Measurements from ENCODE around the gene GRID1.

The GRID1 gene

GRCh38 chr10:85864173-85864549 lies 502.4 kb downstream of the GRID1 start:
- Histone ChIP-seq H2AFZ (ENCODE audit: low read length) (no peak overlapping the region), H3K79me2 (ENCODE audit: insufficient read depth, low read length) (no peaks in the 10 kb centered on the region), H4K20me1 (ENCODE audit: insufficient read depth, low read length) (no peaks in the 10 kb centered on the region), H3K9ac (ENCODE audit: low read length) (no peak overlapping the region), H3K36me3 (ENCODE audit: insufficient read depth, low read length) (no peaks in the 10 kb centered on the region), H3K9me3 (ENCODE audit: low read length) (no peaks in the 10 kb centered on the region), H3K27ac (ENCODE audit: low read depth, low read length, poor library complexity, severe bottlenecking) (no peak overlapping the region), H3F3A (ENCODE audit: insufficient read depth, low read length) (no peaks in the 10 kb centered on the region), H3K9me2 (ENCODE audit: low read depth, low read length) (no peaks in the 10 kb centered on the region), H3K4me3 (ENCODE audit: low read depth, low read length, poor library complexity, severe bottlenecking) (no peak overlapping the region), H3K4me2 (ENCODE audit: low read length) (no peak overlapping the region), H3K4me1 (ENCODE audit: insufficient read depth, low read length, severe bottlenecking) (no peaks in the 10 kb centered on the region), H3K27me3 (ENCODE audit: insufficient read depth, low read length) (no peaks in the 10 kb centered on the region)
- TF ChIP-seq CTCF (IDR thresholded peaks at IDR 0.05; ENCODE audit: low read length) = no peak
- no peak for TF ChIP-seq EZH2 (IDR thresholded peaks at IDR 0.05; ENCODE audit: borderline replicate concordance, low read length)

GRCh38 chr10:85863301-85864172 lies 503.1 kb downstream of the GRID1 start:
- no peak overlapping the region for H3K4me3 ChIP-seq (ENCODE audit: low read depth, low read length, poor library complexity, severe bottlenecking)
- no peaks in the 10 kb centered on the region for H3K9me2 ChIP-seq (ENCODE audit: low read depth, low read length)
- H3K27me3 ChIP-seq (ENCODE audit: insufficient read depth, low read length) = no peaks in the 10 kb centered on the region
- H3K4me1 ChIP-seq (ENCODE audit: insufficient read depth, low read length, severe bottlenecking) = no peaks in the 10 kb centered on the region
- H3F3A ChIP-seq (ENCODE audit: insufficient read depth, low read length) = no peaks in the 10 kb centered on the region
- H3K4me2 ChIP-seq (ENCODE audit: low read length) = no peak overlapping the region
- no peak overlapping the region for H2AFZ ChIP-seq (ENCODE audit: low read length)
- H3K9ac ChIP-seq (ENCODE audit: low read length) = no peak overlapping the region
- H4K20me1 ChIP-seq (ENCODE audit: insufficient read depth, low read length) = no peaks in the 10 kb centered on the region
- TF ChIP-seq EZH2 (IDR thresholded peaks at IDR 0.05; ENCODE audit: borderline replicate concordance, low read length) = no peak
- no peak for TF ChIP-seq CTCF (IDR thresholded peaks at IDR 0.05; ENCODE audit: low read length)
- H3K36me3 ChIP-seq (ENCODE audit: insufficient read depth, low read length) = no peaks in the 10 kb centered on the region
- H3K9me3 ChIP-seq (ENCODE audit: low read length) = no peaks in the 10 kb centered on the region
- H3K79me2 ChIP-seq (ENCODE audit: insufficient read depth, low read length) = no peaks in the 10 kb centered on the region
- no peak overlapping the region for H3K27ac ChIP-seq (ENCODE audit: low read depth, low read length, poor library complexity, severe bottlenecking)

GRCh38 chr10:85862771-85863170 lies 503.8 kb downstream of the GRID1 start:
- no peaks in the 10 kb centered on the region for H3K4me1 ChIP-seq (ENCODE audit: insufficient read depth, low read length, severe bottlenecking)
- no peak overlapping the region for H3K4me3 ChIP-seq (ENCODE audit: low read depth, low read length, poor library complexity, severe bottlenecking)

More at GRCh38 chr10:85862771-85863170, 503.8 kb downstream of the GRID1 start:
- H3K9me3 ChIP-seq (ENCODE audit: low read length) = no peaks in the 10 kb centered on the region
- no peaks in the 10 kb centered on the region for H3K27me3 ChIP-seq (ENCODE audit: insufficient read depth, low read length)
- no peaks in the 10 kb centered on the region for H3K79me2 ChIP-seq (ENCODE audit: insufficient read depth, low read length)
- H2AFZ ChIP-seq (ENCODE audit: low read length) = no peak overlapping the region
- no peaks in the 10 kb centered on the region for H3K9me2 ChIP-seq (ENCODE audit: low read depth, low read length)
- TF ChIP-seq EZH2 (IDR thresholded peaks at IDR 0.05; ENCODE audit: borderline replicate concordance, low read length) = no peak
- no peak for TF ChIP-seq CTCF (IDR thresholded peaks at IDR 0.05; ENCODE audit: low read length)
- no peak overlapping the region for H3K4me2 ChIP-seq (ENCODE audit: low read length)
- no peak overlapping the region for H3K9ac ChIP-seq (ENCODE audit: low read length)
- H3F3A ChIP-seq (ENCODE audit: insufficient read depth, low read length) = no peaks in the 10 kb centered on the region
- H4K20me1 ChIP-seq (ENCODE audit: insufficient read depth, low read length) = no peaks in the 10 kb centered on the region
- H3K27ac ChIP-seq (ENCODE audit: low read depth, low read length, poor library complexity, severe bottlenecking) = no peak overlapping the region
- H3K36me3 ChIP-seq (ENCODE audit: insufficient read depth, low read length) = no peaks in the 10 kb centered on the region
